H9 (cell line): Measurements from ENCODE around the gene TMEM119. TPM values are rescaled to one million over a fixed set of nuclear protein-coding genes. Genes with fewer than 3 reads are reported as not detected.

Experiments
- DNase-seq: peaks from one replicate; pipeline ENCODE4 v3.0.0-alpha.2; 2017
- H2AFZ ChIP-seq: one replicate; pipeline ENCODE4 v1.6.1; 2013; ENCODE audit warnings: mild to moderate bottlenecking, low read length, control low read depth, moderate library complexity
- H2AK5ac ChIP-seq: 2 replicates; pipeline ENCODE4 v1.6.1; 2013; ENCODE audit warnings: low read length, control low read depth, mixed read lengths; ENCODE audit not compliant: insufficient read length
- H2BK120ac ChIP-seq: one replicate; pipeline ENCODE4 v1.6.1; 2013; ENCODE audit warnings: low read depth, mild to moderate bottlenecking, low read length, control low read depth, inconsistent platforms; ENCODE audit not compliant: poor library complexity, severe bottlenecking
- H2BK12ac ChIP-seq: 2 replicates; pipeline ENCODE4 v1.6.1; 2013; ENCODE audit warnings: low read length, control low read depth, mixed read lengths, low read depth; ENCODE audit not compliant: insufficient read length
- H2BK15ac ChIP-seq: 2 replicates; pipeline ENCODE4 v1.6.1; 2013; ENCODE audit warnings: low read depth, low read length, control low read depth
- H2BK20ac ChIP-seq: one replicate; pipeline ENCODE4 v1.6.1; 2013; ENCODE audit warnings: low read depth, mild to moderate bottlenecking, low read length, control low read depth, inconsistent platforms; ENCODE audit not compliant: poor library complexity, severe bottlenecking
- H2BK5ac ChIP-seq: 2 replicates; pipeline ENCODE4 v1.6.1; 2013; ENCODE audit warnings: low read length, control low read depth, mixed read lengths; ENCODE audit not compliant: insufficient read length
- H3K14ac ChIP-seq: 2 replicates; pipeline ENCODE4 v1.6.1; 2013; ENCODE audit warnings: low read length, control low read depth; ENCODE audit not compliant: insufficient read depth
- H3K18ac ChIP-seq: 2 replicates; pipeline ENCODE4 v1.6.1; 2013; ENCODE audit warnings: low read depth, mild to moderate bottlenecking, mixed read lengths, low read length, control low read depth; ENCODE audit not compliant: insufficient read length
- H3K23ac ChIP-seq: 2 replicates; pipeline ENCODE4 v1.6.1; 2013; ENCODE audit warnings: low read length, control low read depth, mixed read lengths, low read depth; ENCODE audit not compliant: insufficient read length
- H3K23me2 ChIP-seq: 2 replicates; pipeline ENCODE4 v1.6.1; 2013; ENCODE audit warnings: low read depth, mild to moderate bottlenecking, mixed read lengths, low read length, control low read depth; ENCODE audit not compliant: insufficient read length, poor library complexity, severe bottlenecking
- H3K27ac ChIP-seq: 2 replicates; pipeline ENCODE4 v1.5.1; 2013; ENCODE audit warnings: low read length, control low read depth, mixed read lengths, low read depth; ENCODE audit not compliant: insufficient read length
- H3K27me3 ChIP-seq: 2 replicates; pipeline ENCODE4 v1.6.1; 2013; ENCODE audit warnings: low read length, control low read depth, inconsistent platforms; ENCODE audit not compliant: insufficient read depth
- H3K4ac ChIP-seq: 2 replicates; pipeline ENCODE4 v1.6.1; 2013; ENCODE audit warnings: low read depth, mild to moderate bottlenecking, control low read depth, inconsistent platforms, low read length, moderate library complexity
- H3K4me1 ChIP-seq: 2 replicates; pipeline ENCODE4 v1.6.1; 2013; ENCODE audit warnings: low read length, control low read depth, inconsistent platforms; ENCODE audit not compliant: insufficient read depth
- H3K4me2 ChIP-seq: 2 replicates; pipeline ENCODE4 v1.6.1; 2013; ENCODE audit warnings: low read length, control low read depth, mixed read lengths; ENCODE audit not compliant: insufficient read length, insufficient read depth
- H3K56ac ChIP-seq: 2 replicates; pipeline ENCODE4 v1.6.1; 2013; ENCODE audit warnings: low read depth, mild to moderate bottlenecking, mixed read lengths, low read length, control low read depth; ENCODE audit not compliant: insufficient read length
- H3K79me1 ChIP-seq: 2 replicates; pipeline ENCODE4 v1.6.1; 2013; ENCODE audit warnings: low read depth, mild to moderate bottlenecking, moderate library complexity, low read length, control low read depth, inconsistent platforms; ENCODE audit not compliant: insufficient read depth, poor library complexity, severe bottlenecking
- H3K79me2 ChIP-seq: 2 replicates; pipeline ENCODE4 v1.6.1; 2013; ENCODE audit warnings: low read length, control low read depth, inconsistent platforms; ENCODE audit not compliant: insufficient read depth
- H3K9ac ChIP-seq: 2 replicates; pipeline ENCODE4 v1.6.1; 2013; ENCODE audit warnings: low read length, control low read depth, mixed read lengths; ENCODE audit not compliant: insufficient read length; ENCODE audit errors: extremely low read depth
- H3K9me3 ChIP-seq: one replicate; pipeline ENCODE4 v1.6.1; 2013; ENCODE audit warnings: low read depth, low read length, inconsistent platforms; ENCODE audit not compliant: control insufficient read depth
- H3T11ph ChIP-seq: one replicate; pipeline ENCODE4 v1.6.1; 2013; ENCODE audit warnings: mild to moderate bottlenecking, low read length, control low read depth, inconsistent platforms
- H4K20me1 ChIP-seq: one replicate; pipeline ENCODE4 v1.6.1; 2013; ENCODE audit not compliant: control insufficient read depth, insufficient read length, insufficient read depth
- H4K5ac ChIP-seq: 2 replicates; pipeline ENCODE4 v1.6.1; 2013; ENCODE audit warnings: low read depth, mild to moderate bottlenecking, mixed read lengths, low read length, control low read depth; ENCODE audit not compliant: insufficient read length
- H4K8ac ChIP-seq: replicated peaks from 2 replicates; pipeline ENCODE4 v1.6.1; 2013; ENCODE audit warnings: low read length, control low read depth, mixed read lengths, low read depth; ENCODE audit not compliant: insufficient read length
- H4K91ac ChIP-seq: 2 replicates; pipeline ENCODE4 v1.6.1; 2013; ENCODE audit warnings: low read depth, mild to moderate bottlenecking, moderate library complexity, mixed read lengths, low read length, control low read depth; ENCODE audit not compliant: insufficient read length
- H3K27ac Mint-ChIP-seq, 3 experiments: 2 replicates in 2 of 3; 3 replicates in 1 of 3; pipeline ENCODE4 v1.8.0; 2020 to 2021; ENCODE audit warnings: mixed read lengths in 3 of 3, mild to moderate bottlenecking in 1 of 3, moderate library complexity in 1 of 3
- H3K27me3 Mint-ChIP-seq: 2 replicates; pipeline ENCODE4 v1.8.0; 2021; ENCODE audit warnings: low read depth, mild to moderate bottlenecking, moderate library complexity, mixed read lengths
- H3K36me3 Mint-ChIP-seq, 3 experiments: 2 replicates in 2 of 3; 3 replicates in 1 of 3; pipeline ENCODE4 v1.8.0; 2020 to 2021; ENCODE audit warnings: low read depth in 3 of 3, mixed read lengths in 3 of 3; ENCODE audit not compliant: insufficient read depth in 1 of 3
- H3K4me1 Mint-ChIP-seq, 2 experiments: 2 replicates each; pipeline ENCODE4 v1.8.0; 2020; ENCODE audit warnings: mixed read lengths in 2 of 2
- H3K4me3 Mint-ChIP-seq, 2 experiments: 2 replicates in 1 of 2; 3 replicates in 1 of 2; pipeline ENCODE4 v1.8.0; 2020 to 2021; ENCODE audit warnings: mild to moderate bottlenecking in 2 of 2, mixed read lengths in 2 of 2, moderate library complexity in 1 of 2
- H3K9me3 Mint-ChIP-seq, 2 experiments: 2 replicates in 1 of 2; 3 replicates in 1 of 2; pipeline ENCODE4 v1.8.0; 2020; ENCODE audit warnings: mild to moderate bottlenecking in 2 of 2, mixed read lengths in 2 of 2, moderate library complexity in 1 of 2
- WGBS: extraction: QIAGEN DNeasy Blood & Tissue Kit; methylation state at CpG from one replicate; pipeline ENCODE4 v1.1.7; 2013; ENCODE audit warnings: missing lambda C conversion rate, low lambda C conversion rate, mixed read lengths; ENCODE audit not compliant: insufficient read length; ENCODE audit errors: extremely low coverage; 5-methylcytosine and 5-hydroxymethylcytosine counted together
- total RNA-seq: library from RNA; stranded (reverse); gene quantifications from 2 replicates; pipeline ENCODE4 v1.2.1, GENCODE V29; 2021
- TF ChIP-seq, protein P1 (sequence below): fragments of 200-600 bp; sonication (generic); conservative IDR thresholded peaks from 3 replicates; pipeline ENCODE4 v1.8.0; 2021; ENCODE audit warnings: antibody characterized with exemption, mild to moderate bottlenecking

Gene TMEM119
- total RNA-seq, 1 experiment from 2014 or later, result not detected

DNA sequence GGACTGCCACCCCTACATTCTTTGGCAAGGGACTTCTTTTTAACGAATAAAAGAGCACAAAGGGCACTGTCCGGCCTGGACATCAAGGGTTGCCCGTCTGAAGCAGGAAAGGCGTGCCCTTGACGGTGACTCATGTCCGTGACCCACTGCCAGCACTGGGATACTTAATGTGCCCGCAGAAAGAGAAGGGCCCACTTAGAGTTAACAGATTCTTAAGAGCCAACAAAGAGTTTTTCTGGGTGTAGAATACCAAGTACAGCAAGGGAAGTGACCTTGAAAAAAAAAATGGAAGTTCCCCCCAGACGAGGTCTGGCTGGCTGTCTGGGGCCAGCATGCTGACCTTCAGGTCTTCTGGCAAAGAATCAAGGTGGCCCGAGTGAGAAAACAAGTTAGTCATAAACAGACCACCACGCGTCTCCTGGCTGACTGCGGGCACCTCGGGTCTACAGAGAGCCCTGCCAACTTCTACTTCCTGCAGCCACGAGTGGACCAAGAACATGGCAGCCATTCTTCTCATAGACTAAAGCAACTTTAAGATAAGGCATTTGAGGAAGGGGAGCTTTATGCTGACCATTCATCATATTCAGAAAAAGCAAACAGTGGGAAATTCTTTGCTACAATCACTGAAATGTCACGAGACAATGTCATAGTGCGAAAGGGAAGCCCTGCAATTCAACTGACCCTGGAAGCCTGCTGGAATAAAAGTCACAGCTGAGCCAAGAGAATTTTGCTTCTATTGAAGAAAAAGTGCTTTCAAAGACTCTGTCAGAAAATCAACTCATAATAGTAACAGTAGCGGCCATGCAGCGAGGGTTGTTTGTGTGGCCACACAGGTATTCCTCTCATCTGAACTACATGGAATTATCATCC is 46.3 kb upstream of the TMEM119 start:
- Histone ChIP-seq H4K20me1 (no peaks in the 10 kb centered on the region), H3K9me3 (no peaks in the 10 kb centered on the region), H3K18ac (no peak overlapping the region), H3K23me2 (no peaks in the 10 kb centered on the region), H2BK12ac (no peak overlapping the region), H4K91ac (no peak overlapping the region), H2BK15ac (no peak overlapping the region), H2BK120ac (no peak overlapping the region), H3T11ph (no peak overlapping the region), H4K5ac (no peak overlapping the region), H3K27me3 (no peaks in the 10 kb centered on the region), H3K27ac (no peak overlapping the region), H3K9ac (no peak overlapping the region), H4K8ac (no peak overlapping the region), H3K23ac (no peak overlapping the region), H3K4ac (no peak overlapping the region), H3K79me1 (no peaks in the 10 kb centered on the region), H3K56ac (no peak overlapping the region), H3K79me2 (no peaks in the 10 kb centered on the region), H2BK20ac (no peak overlapping the region), H2AK5ac (no peak overlapping the region), H3K14ac (no peak overlapping the region), H3K4me2 (no peak overlapping the region), H2AFZ (no peak overlapping the region), H3K4me1 (no peaks in the 10 kb centered on the region; the same call in 1 of the 2 replicates), H2BK5ac (no peak overlapping the region)
- Mint-ChIP-seq H3K36me3 (peaks cover 14 to 55% (median 36%) of the 10 kb centered on the region in 3 experiments; a peak in 6 of 7 replicates), H3K9me3 (no peaks in the 10 kb centered on the region), H3K27ac (peak overlapping the region; percentile 25 to 90 (median 32); a peak in 3 of 7 replicates), H3K4me1 (peaks cover 30 to 36% of the 10 kb centered on the region in 2 experiments), H3K4me3 (no peak overlapping the region; a peak in 1 of 5 replicates), H3K27me3 (no peaks in the 10 kb centered on the region)
- WGBS, result no CpG with 5 or more reads among the region's 18 CpGs
- peak; percentile 23 for DNase-seq
- TF ChIP-seq, protein P1, sequence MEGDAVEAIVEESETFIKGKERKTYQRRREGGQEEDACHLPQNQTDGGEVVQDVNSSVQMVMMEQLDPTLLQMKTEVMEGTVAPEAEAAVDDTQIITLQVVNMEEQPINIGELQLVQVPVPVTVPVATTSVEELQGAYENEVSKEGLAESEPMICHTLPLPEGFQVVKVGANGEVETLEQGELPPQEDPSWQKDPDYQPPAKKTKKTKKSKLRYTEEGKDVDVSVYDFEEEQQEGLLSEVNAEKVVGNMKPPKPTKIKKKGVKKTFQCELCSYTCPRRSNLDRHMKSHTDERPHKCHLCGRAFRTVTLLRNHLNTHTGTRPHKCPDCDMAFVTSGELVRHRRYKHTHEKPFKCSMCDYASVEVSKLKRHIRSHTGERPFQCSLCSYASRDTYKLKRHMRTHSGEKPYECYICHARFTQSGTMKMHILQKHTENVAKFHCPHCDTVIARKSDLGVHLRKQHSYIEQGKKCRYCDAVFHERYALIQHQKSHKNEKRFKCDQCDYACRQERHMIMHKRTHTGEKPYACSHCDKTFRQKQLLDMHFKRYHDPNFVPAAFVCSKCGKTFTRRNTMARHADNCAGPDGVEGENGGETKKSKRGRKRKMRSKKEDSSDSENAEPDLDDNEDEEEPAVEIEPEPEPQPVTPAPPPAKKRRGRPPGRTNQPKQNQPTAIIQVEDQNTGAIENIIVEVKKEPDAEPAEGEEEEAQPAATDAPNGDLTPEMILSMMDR, result no peak
